PC-9 (cell line): ENCODE results near the gene RFTN1. TPM values are rescaled to one million over a fixed set of nuclear protein-coding genes. Genes with fewer than 3 reads are reported as not detected.

ENCODE experiments used
- BruUV-seq: library from RNA; stranded (reverse); fragments of 400-500 nt; replicated peaks from 2 replicates; lab custom pipeline; 2021; lab: Mats Ljungman, UMichigan
- CTCF ChIA-PET: fragments of 300-600 bp; sonication (Branson Sonifier 250); formaldehyde crosslinking; loops from one replicate; lab custom pipeline; 2022; ENCODE audit warnings: antibody characterized with exemption; lab: Charles Lee
- POLR2A ChIA-PET: fragments of 300-600 bp; sonication (Branson Sonifier 250); formaldehyde crosslinking; loops from one replicate; lab custom pipeline; 2022; ENCODE audit warnings: antibody characterized with exemption; ENCODE audit not compliant: unreplicated experiment; lab: Charles Lee
- DNase-seq, 2 experiments: peaks; one replicate each; pipeline versions ENCODE4 v3.0.0 to v3.0.0-alpha.2; 2015 to 2022; ENCODE audit warnings: mixed read lengths in 1 of 2
- H2AFZ ChIP-seq: fragments of 200-600 bp; sonication (generic); 2 replicates; pipeline ENCODE4 v1.8.1; 2017; ENCODE audit warnings: antibody characterized with exemption
- H3F3A ChIP-seq: fragments of 200-600 bp; sonication (generic); 2 replicates; pipeline ENCODE4 v1.8.1; 2017; ENCODE audit warnings: antibody characterized with exemption, mild to moderate bottlenecking, low read depth; ENCODE audit not compliant: insufficient read depth
- H3K27ac ChIP-seq: fragments of 200-600 bp; sonication (generic); 2 replicates; pipeline ENCODE4 v1.6.1; 2016; ENCODE audit warnings: mixed run types
- H3K27me3 ChIP-seq: fragments of 200-600 bp; sonication (generic); 2 replicates; pipeline ENCODE4 v1.6.1; 2016; ENCODE audit warnings: low read depth, mixed run types; ENCODE audit not compliant: insufficient read depth
- H3K36me3 ChIP-seq: fragments of 200-600 bp; sonication (generic); 2 replicates; pipeline ENCODE4 v1.6.1; 2016; ENCODE audit warnings: low read depth, mixed run types
- H3K4me1 ChIP-seq: fragments of 200-600 bp; sonication (generic); replicated peaks from 2 replicates; pipeline ENCODE4 v1.6.1; 2016; ENCODE audit warnings: mixed run types; ENCODE audit not compliant: insufficient read depth
- H3K4me2 ChIP-seq: fragments of 200-600 bp; sonication (generic); 2 replicates; pipeline ENCODE4 v1.6.1; 2017; ENCODE audit warnings: mixed run types
- H3K4me3 ChIP-seq: fragments of 200-600 bp; sonication (generic); 2 replicates; pipeline ENCODE4 v1.6.1; 2016; ENCODE audit warnings: mixed run types
- H3K79me2 ChIP-seq: fragments of 200-600 bp; sonication (generic); 2 replicates; pipeline ENCODE4 v1.6.1; 2017; ENCODE audit warnings: low read depth, mixed run types
- H3K9me2 ChIP-seq: fragments of 200-600 bp; sonication (generic); 2 replicates; pipeline ENCODE4 v1.8.1; 2017; ENCODE audit warnings: mild to moderate bottlenecking; ENCODE audit not compliant: insufficient read depth
- H3K9me3 ChIP-seq: fragments of 200-600 bp; sonication (generic); 2 replicates; pipeline ENCODE4 v1.8.1; 2016; ENCODE audit warnings: low read depth; ENCODE audit not compliant: insufficient read depth
- H4K20me1 ChIP-seq: fragments of 200-600 bp; sonication (generic); 2 replicates; pipeline ENCODE4 v1.8.1; 2017; ENCODE audit not compliant: insufficient read depth
- EZH2 ChIP-seq: fragments of 200-600 bp; sonication (generic); IDR thresholded peaks from 2 replicates; pipeline ENCODE4 v1.8.0; 2017; ENCODE audit warnings: antibody characterized with exemption, low read depth
- intact Hi-C: fragments of 100-400 bp; cut with micrococcal nuclease; formaldehyde crosslinking; loops from one replicate; pipeline ENCODE4 v1.10.0; 2022; ENCODE audit not compliant: unreplicated experiment
- total RNA-seq: library from RNA; stranded (reverse); gene quantifications from 2 replicates; pipeline ENCODE4 v1.2.3, GENCODE V29; 2021
- TF ChIP-seq, protein P1 (sequence below): fragments of 200-600 bp; sonication (generic); conservative IDR thresholded peaks from 2 replicates; pipeline ENCODE4 v1.6.1; 2017; ENCODE audit warnings: mixed run types, antibody characterized with exemption, mild to moderate bottlenecking, moderate library complexity

Gene RFTN1
- total RNA-seq, 1 experiment from 2014 or later = 0.41 TPM

DNA sequence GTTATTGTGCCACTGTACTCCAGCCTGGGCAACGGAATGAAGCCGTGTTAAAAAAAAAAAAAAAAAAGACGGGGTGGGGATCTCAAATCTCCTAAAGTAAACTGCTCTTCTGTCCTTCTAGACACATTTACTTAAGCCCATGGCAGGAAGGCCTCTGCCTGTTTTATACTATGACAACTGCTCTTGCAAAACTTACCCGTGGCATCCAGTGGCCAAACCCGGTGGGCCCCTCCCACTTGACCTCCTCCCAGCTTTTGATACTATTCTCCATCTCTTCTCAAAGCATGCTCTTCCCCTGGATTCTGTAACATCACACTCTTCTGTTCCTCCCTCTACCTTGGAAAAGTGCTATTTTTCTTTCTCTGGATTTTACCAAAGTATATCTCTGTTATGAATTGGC, 112.2 kb downstream of the RFTN1 start:
- H3K9me3 ChIP-seq = peaks cover 5% of the 10 kb centered on the region; the same call in 1 of the 2 replicates
- CTCF ChIA-PET = no interaction called here
- no peak for DNase-seq
- TF ChIP-seq EZH2 = no peak
- TF ChIP-seq, protein P1, sequence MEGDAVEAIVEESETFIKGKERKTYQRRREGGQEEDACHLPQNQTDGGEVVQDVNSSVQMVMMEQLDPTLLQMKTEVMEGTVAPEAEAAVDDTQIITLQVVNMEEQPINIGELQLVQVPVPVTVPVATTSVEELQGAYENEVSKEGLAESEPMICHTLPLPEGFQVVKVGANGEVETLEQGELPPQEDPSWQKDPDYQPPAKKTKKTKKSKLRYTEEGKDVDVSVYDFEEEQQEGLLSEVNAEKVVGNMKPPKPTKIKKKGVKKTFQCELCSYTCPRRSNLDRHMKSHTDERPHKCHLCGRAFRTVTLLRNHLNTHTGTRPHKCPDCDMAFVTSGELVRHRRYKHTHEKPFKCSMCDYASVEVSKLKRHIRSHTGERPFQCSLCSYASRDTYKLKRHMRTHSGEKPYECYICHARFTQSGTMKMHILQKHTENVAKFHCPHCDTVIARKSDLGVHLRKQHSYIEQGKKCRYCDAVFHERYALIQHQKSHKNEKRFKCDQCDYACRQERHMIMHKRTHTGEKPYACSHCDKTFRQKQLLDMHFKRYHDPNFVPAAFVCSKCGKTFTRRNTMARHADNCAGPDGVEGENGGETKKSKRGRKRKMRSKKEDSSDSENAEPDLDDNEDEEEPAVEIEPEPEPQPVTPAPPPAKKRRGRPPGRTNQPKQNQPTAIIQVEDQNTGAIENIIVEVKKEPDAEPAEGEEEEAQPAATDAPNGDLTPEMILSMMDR = no peak
- no peaks in the 10 kb centered on the region for H3K79me2 ChIP-seq
- intact Hi-C loops = no loop called here
- POLR2A ChIA-PET = no interaction called here
- H3K27ac ChIP-seq = no peak overlapping the region
- no peak overlapping the region for H2AFZ ChIP-seq
- no peaks in the 10 kb centered on the region for H3K4me1 ChIP-seq
- H4K20me1 ChIP-seq = no peaks in the 10 kb centered on the region
- H3F3A ChIP-seq = no peaks in the 10 kb centered on the region
- H3K4me3 ChIP-seq = no peak overlapping the region
- H3K36me3 ChIP-seq = no peaks in the 10 kb centered on the region
- H3K9me2 ChIP-seq = no peaks in the 10 kb centered on the region
- H3K4me2 ChIP-seq = no peak overlapping the region
- no TSS peak for BruUV-seq
- no peaks in the 10 kb centered on the region for H3K27me3 ChIP-seq

DNA sequence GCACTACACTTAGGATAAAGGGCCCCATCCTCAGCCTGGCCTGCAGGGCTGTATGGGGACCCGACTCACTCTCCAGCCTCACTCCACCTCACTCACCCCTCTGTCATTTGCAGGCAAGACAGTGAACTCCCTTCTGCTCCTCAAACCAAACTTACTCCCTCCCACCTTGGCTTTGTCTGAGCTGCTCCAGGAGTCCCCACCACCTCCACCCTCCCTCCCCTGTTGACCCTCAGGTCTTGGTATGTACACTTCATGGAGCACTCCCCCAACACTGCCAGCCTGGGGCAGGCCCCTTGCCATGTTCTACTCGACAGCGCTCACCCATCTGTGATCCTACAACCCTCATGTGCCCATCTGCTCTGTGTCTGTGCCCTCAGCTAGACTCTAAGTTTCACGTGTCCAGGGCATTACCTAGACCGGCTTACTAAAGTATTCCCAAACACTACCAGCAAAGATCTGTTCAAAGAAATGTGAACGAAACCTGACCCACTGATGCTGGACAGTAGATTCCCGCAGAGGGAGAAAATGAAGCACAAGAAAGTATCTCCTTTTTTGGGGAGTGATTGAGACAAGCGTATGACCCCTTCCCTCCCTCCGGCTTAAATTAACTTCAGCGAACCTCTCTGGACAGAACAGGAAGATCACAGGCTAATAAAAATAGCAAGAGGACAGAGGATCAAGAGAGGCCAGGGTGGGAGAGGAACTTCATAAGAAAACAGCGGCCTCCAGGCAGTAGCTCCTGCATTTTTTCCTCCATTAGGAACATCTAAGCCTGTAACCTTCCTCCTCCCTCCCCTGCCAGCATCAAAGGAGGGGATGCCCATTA, 113.2 kb downstream of the RFTN1 start:
- Histone ChIP-seq H3K9me2 (no peaks in the 10 kb centered on the region), H3K4me2 (no peak overlapping the region), H2AFZ (no peak overlapping the region), H3K79me2 (no peaks in the 10 kb centered on the region), H3K36me3 (no peaks in the 10 kb centered on the region), H3K4me3 (no peak overlapping the region), H4K20me1 (no peaks in the 10 kb centered on the region), H3K27ac (no peak overlapping the region), H3K27me3 (no peaks in the 10 kb centered on the region), H3F3A (no peaks in the 10 kb centered on the region), H3K4me1 (no peaks in the 10 kb centered on the region), H3K9me3 (peaks cover 5% of the 10 kb centered on the region; the same call in 1 of the 2 replicates)
- no TSS peak for BruUV-seq
- TF ChIP-seq, protein P1 = no peak
- no peak for TF ChIP-seq EZH2
- CTCF ChIA-PET = no interaction called here
- DNase-seq = no peak
- POLR2A ChIA-PET = no interaction called here
- intact Hi-C loops = no loop called here

DNA sequence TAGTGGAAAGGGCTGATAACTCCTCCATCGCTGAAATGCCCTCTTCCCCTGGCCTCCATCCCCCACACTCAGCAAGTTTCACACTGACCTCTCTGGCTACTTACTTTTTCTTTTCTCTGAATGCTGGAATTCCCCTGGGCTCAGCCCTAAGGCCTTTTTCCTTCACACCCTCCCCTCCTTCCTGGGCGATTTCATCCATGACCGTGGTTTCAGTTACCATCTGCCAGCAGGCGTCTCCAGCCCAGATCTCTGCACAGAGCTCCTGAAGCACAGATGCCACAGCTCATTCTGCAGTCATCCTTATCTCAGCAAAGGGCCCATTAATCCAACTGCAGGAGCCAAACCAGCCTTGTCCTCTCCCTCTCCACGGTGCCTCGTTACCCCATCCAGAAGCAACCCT, 114.0 kb downstream of the RFTN1 start:
- DNase-seq = no peak
- ChIA-PET POLR2A (no interaction called here), CTCF (no interaction called here)
- no peak overlapping the region for H3K27ac ChIP-seq
- no peaks in the 10 kb centered on the region for H3K27me3 ChIP-seq
- H3F3A ChIP-seq = no peaks in the 10 kb centered on the region
- no TSS peak for BruUV-seq
- H3K9me2 ChIP-seq = no peaks in the 10 kb centered on the region
- no peak overlapping the region for H3K4me3 ChIP-seq
- intact Hi-C loops = no loop called here
- H2AFZ ChIP-seq = no peak overlapping the region
- peaks cover 5% of the 10 kb centered on the region; the same call in 1 of the 2 replicates for H3K9me3 ChIP-seq
- no peak overlapping the region for H3K4me2 ChIP-seq
- no peak for TF ChIP-seq EZH2
- TF ChIP-seq, protein P1 = no peak
- H3K79me2 ChIP-seq = no peaks in the 10 kb centered on the region
- H3K36me3 ChIP-seq = no peaks in the 10 kb centered on the region
- H3K4me1 ChIP-seq = no peaks in the 10 kb centered on the region
- no peaks in the 10 kb centered on the region for H4K20me1 ChIP-seq
